Dedifferentiated amniotic fluid mesenchymal stem cell (primary cell): Measurements from ENCODE around the gene CBR3.

Experiments
- DNase-seq: peaks from one replicate; pipeline ENCODE4 v3.0.0-alpha.2; 2016; ENCODE audit errors: extremely low spot score

CBR3 gene

GRCh38 chr21:36156339-36156814 lies 21.5 kb downstream of the CBR3 start:
- DNase-seq, result peak; percentile 99

DNA sequence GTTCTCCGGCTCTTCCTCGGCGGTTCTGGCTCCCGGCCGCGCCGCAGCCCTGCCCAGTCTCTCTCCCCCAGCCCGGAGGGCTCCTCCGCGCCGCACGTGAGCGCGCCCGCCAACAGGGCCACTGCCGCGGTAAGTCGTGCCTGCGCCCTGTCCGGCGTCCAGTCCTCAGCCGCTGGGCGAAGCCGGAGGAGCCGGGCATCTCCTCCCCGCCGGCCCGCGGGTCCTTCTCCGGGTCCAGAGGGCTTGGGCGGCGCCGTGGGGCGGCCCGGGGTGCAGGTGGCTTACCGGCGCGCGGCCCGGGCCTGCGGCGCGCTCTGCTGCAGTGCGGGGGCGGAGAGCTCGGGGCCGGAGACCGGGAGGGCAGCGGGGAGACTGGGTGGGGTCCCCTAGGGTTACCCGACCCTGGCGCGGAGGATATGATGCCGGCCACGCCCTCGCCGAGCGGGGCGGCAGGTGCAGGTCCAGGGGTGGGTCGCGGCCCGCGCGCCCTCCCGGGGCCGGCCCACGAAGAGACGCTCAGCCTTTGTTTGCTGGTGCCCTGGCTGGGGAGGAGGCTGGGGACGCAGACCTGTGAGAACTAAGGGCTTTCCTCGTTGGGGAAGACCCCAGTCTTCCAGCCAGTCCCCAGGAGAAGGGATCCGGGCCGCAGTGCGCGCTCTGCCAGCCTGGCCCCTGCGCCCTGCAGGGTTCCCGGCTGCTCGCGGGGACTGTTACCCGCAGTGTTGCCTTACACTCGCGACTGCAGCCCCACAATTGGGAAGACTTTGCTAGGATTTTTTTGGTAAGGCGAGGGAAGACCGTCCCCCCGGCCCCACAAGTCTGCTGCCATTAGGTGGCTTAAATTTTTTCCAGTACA lies 22.2 kb downstream of the CBR3 start, which contains the start of gene DOP1B:
Gene DOP1B (plus strand): TSS at position 10 of the 856 bp plus-strand sequence. CDS start 7,910 bp downstream, outside the sequence.
- no peak for DNase-seq

- DNase-seq, result no peak
Measured at GRCh38 chr21:36159356-36159921, 24.6 kb downstream of the CBR3 start.

GRCh38 chr21:36160850-36161178 lies 25.9 kb downstream of the CBR3 start:
- DNase-seq, result no peak

- no peak for DNase-seq
Measured at GRCh38 chr21:36162631-36163030, 27.8 kb downstream of the CBR3 start.

DNA sequence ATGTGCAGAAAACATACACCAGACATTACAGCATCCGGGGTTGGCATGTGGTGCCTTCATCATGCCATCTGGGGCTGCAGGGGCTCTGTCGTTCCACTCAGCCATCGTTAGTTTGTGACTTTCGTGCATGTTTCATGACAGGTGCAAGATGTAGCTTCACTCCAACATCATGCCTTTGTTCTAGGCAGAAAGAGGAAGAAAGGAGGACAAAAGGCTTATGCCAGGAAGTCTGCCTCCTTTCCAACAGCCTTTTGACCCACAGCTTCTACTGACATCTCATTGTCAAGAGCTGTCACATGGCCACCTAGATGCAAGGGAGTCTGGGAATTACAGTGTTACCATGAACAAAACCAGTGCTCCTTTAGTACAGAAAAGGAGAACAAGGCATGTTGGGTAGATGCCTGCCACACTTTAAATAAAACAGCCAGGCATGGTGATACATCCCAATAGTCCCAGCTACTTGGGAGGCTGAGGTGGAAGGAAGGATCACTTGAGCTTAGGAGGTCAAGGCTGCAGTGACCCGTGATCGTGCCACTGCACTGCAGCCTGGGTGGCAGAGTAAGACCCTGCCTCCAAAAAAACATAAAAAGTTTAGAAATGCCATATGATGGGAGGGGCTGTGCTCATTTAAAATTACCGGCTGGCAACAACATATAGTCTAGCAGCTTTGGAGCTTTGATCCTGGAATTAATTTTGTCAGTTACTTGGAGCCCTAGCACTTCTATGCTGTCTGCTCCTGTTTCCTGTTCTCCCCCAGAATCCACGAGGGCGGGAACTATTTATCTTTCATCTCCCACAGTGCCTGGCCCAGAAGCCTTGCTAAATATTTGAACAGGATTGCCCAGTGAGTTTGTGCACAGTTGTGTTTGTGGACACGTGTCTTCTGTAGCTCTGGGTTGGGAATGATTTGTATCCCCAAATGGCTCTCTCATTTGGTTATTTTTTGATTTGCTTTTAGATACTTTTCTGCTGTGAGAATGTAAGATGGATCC lies 29.2 kb downstream of the CBR3 start:
- no peak for DNase-seq

DNA sequence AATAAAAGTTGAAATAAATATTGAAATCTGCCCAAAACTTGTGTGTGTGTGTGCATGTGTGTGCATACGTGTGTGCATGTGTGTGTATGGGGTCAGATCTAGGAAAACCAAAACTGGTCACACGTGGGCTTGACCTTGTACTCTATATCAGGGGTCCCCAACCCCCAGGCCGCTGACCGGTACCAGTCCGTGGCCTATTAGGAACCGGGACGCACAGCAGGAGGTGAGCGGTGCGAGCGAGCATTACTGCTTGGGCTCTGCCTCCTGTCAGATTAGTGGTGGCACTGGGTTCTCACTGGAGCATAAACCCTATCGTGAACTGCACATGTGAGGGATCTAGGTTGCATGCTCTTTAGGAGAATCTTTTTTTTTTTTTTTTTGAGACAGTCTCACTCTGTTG lies 30.5 kb downstream of the CBR3 start:
- DNase-seq, result no peak

DNA sequence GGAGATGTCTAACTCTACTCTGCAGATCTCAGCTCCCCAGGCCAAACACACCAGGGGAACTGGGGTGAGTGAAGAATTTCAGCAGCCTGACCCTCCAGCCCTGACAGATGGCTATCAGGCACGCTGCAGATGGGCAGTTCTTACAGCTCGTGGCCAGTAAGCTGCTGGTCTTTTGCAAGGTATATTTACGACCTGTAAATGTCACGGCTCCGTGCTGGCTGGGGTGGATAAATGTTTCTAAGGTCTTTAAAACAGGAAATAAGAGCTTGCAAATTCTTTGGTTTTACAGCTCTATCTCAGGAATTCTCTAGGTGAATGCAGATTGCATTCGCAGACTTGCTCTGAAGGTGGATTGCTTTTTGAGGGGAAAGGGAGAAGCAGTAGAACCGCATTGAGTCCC lies 31.8 kb downstream of the CBR3 start:
- DNase-seq, result no peak

- no peak for DNase-seq
Measured at GRCh38 chr21:36167541-36167940, 32.7 kb downstream of the CBR3 start.

- DNase-seq, result no peak
Measured at GRCh38 chr21:36169470-36170128, 34.7 kb downstream of the CBR3 start.

DNA sequence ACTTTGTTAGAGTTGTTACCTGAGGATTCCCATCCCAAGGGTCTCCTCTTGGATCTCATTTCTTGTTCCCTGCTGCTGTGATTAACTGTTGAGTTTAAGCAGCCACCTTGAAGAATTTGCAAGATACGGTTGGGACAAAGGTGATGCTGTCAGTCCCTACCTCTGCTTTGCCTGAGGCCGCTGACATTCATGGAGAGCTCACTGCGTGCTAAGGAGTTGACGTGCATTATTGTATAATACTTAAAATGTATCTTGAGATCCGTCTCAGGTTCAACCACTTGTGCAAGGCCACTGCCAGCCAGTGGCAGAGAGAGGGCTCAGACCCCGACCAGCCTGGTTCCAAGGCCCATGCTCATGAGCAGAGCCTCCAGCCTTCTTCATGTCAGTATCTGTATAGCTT lies 35.9 kb downstream of the CBR3 start:
- no peak for DNase-seq

- DNase-seq, result no peak
Measured at GRCh38 chr21:36171336-36171735, 36.5 kb downstream of the CBR3 start.

GRCh38 chr21:36171741-36172331 lies 37.0 kb downstream of the CBR3 start:
- DNase-seq, result no peak

GRCh38 chr21:36174780-36175179 lies 39.9 kb downstream of the CBR3 start:
- DNase-seq, result no peak

- DNase-seq, result no peak
Measured at GRCh38 chr21:36175771-36176565, 41.1 kb downstream of the CBR3 start.

DNA sequence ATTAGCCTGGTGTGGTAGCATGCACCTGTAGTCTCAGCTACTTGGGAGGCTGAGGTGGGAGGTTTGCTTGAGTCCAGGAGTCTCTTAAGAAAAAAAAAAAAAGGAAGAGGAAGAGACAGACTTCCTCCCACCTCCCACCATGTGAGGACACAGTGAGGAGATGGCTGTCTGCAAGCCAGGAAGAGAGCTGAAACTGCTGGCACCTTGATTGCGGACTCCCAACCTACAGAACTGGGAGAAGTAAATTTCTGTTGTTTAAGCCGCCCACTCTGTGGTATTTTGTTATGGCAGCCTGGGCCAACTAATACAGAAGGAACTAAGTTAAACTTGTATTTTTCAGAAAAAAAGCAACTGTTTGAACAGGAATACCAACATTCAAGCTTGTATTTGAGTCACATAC lies 43.5 kb downstream of the CBR3 start:
- DNase-seq, result no peak

- no peak for DNase-seq
Measured at GRCh38 chr21:36179145-36179544, 44.3 kb downstream of the CBR3 start.

GRCh38 chr21:36180963-36181362 lies 46.1 kb downstream of the CBR3 start:
- no peak for DNase-seq

DNA sequence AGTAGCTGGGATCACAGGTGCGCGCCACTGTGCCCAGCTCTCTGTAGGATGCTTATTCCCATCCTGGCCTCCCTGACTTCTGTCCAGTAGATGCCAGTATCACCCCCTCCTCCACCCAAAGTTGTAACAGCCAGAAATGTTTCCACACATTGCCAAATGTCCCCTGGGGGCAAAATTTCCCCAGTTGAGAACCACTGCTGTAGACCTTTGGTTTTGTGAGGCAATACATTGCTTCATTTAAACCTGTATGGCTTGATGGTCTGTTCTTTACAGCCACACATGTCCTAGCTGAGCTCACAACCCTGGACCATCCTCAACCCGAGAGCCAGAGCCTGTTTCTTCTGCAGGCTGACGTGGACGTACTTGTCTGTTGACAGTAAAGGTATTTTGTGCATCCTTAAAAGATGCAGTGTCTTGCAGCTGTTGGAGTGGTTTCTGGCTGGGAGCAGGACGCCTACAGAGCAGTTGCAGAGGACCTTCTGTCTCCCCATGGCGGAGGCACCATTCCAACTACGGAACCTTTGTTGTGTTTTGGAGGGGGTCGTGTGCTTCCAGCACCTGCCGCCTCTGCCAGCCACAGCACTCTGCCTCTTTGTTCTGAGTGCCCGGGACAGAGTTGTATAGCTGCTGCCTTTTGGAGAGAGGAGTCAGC lies 48.4 kb downstream of the CBR3 start:
- no peak for DNase-seq

DNA sequence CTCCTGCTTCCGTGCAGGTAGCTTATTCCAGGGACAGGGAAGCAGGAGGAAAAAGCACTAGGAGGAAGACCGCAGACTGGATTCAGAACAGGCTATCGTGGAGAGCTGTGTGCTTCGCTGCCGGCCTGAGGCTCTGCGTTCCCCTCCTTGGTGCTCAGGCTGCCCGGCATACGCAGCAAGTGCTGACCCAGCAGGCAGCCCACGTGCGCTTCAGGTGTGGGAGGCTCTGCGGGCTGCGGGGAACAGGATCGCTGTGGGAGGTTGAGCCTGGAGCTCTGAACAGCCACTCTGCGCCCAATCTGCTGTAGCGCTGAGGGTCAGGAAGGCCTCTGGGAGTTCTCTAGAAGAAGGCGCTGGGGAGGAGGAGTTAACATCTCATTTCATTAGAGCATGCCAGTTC lies 49.7 kb downstream of the CBR3 start:
- no peak for DNase-seq
